Stimulated activated CD8-positive, alpha-beta memory T cell treated with anti-CD3 and anti-CD28 coated beads, Interleukin-12 subunit alpha, Interleukin-12 subunit beta, amount 100 ng/mL, for 24 hours (primary cell): ENCODE measurements around the gene CNDP1.

ENCODE experiments used
- DNase-seq: peaks from one replicate; pipeline ENCODE4 v3.0.0-alpha.2; 2020; ENCODE audit errors: extremely low read depth

Gene CNDP1

GRCh38 chr18:74625157-74625556, 90.9 kb downstream of the CNDP1 start:
- DNase-seq: no peak

GRCh38 chr18:74626049-74626874, 92.0 kb downstream of the CNDP1 start:
- DNase-seq: no peak

GRCh38 chr18:74630804-74631203, 96.5 kb downstream of the CNDP1 start:
- DNase-seq: no peak

- DNase-seq: no peak
Observed at GRCh38 chr18:74631212-74631611, 96.9 kb downstream of the CNDP1 start.

GRCh38 chr18:74631623-74632350, 97.5 kb downstream of the CNDP1 start:
- DNase-seq: no peak

GRCh38 chr18:74632351-74632679, 98.0 kb downstream of the CNDP1 start:
- DNase-seq: no peak

GRCh38 chr18:74632856-74633255, 98.6 kb downstream of the CNDP1 start:
- no peak for DNase-seq

- no peak for DNase-seq
Observed at GRCh38 chr18:74633652-74634352, 99.5 kb downstream of the CNDP1 start.

GRCh38 chr18:74635224-74635975, 101.1 kb downstream of the CNDP1 start:
- no peak for DNase-seq
